ENCODE data around the gene ASTN2.

DNA sequence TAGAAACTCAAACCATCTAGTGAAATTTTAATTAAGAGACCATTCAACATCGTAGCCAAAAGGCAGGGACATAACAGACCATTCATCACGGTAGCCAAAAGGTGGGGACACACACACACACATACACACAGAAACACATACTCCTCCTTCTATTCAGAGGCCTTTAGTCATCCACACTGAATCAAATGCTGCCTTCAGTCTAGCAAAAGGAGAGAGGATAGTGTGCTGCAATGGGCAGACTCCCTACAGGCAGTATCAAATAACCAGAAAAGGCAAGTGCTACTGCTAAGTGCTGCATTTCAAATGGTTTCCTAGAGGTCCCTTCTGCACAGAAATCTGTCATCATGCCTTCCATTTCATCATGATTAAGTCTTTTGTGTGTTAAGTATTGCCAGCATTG, 423.8 kb downstream of the ASTN2 start:
- TF ChIP-seq POLR2AphosphoS5 (IDR thresholded peaks at IDR 0.05; ENCODE audit: low read depth, low read length) = no peak
- TF ChIP-seq, protein P1, sequence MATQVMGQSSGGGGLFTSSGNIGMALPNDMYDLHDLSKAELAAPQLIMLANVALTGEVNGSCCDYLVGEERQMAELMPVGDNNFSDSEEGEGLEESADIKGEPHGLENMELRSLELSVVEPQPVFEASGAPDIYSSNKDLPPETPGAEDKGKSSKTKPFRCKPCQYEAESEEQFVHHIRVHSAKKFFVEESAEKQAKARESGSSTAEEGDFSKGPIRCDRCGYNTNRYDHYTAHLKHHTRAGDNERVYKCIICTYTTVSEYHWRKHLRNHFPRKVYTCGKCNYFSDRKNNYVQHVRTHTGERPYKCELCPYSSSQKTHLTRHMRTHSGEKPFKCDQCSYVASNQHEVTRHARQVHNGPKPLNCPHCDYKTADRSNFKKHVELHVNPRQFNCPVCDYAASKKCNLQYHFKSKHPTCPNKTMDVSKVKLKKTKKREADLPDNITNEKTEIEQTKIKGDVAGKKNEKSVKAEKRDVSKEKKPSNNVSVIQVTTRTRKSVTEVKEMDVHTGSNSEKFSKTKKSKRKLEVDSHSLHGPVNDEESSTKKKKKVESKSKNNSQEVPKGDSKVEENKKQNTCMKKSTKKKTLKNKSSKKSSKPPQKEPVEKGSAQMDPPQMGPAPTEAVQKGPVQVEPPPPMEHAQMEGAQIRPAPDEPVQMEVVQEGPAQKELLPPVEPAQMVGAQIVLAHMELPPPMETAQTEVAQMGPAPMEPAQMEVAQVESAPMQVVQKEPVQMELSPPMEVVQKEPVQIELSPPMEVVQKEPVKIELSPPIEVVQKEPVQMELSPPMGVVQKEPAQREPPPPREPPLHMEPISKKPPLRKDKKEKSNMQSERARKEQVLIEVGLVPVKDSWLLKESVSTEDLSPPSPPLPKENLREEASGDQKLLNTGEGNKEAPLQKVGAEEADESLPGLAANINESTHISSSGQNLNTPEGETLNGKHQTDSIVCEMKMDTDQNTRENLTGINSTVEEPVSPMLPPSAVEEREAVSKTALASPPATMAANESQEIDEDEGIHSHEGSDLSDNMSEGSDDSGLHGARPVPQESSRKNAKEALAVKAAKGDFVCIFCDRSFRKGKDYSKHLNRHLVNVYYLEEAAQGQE (IDR thresholded peaks at IDR 0.05; ENCODE audit: insufficient read depth in 1 of 2, low read depth in 2 of 2, low read length in 2 of 2) = no peak

All from PFSK-1 (cell line).